Left hindlimb (tissue), 1 donor: ENCODE measurements around the gene COL6A5.
"Not testable (repeated sequence)": the region's sequence is repeated elsewhere in the genome, so short reads cannot be mapped to it uniquely, and the experiment has no call there.

Source experiments
- DNase-seq: peaks from one replicate; pipeline ENCODE4 v3.0.0-alpha.2; 2018

Gene COL6A5

DNA sequence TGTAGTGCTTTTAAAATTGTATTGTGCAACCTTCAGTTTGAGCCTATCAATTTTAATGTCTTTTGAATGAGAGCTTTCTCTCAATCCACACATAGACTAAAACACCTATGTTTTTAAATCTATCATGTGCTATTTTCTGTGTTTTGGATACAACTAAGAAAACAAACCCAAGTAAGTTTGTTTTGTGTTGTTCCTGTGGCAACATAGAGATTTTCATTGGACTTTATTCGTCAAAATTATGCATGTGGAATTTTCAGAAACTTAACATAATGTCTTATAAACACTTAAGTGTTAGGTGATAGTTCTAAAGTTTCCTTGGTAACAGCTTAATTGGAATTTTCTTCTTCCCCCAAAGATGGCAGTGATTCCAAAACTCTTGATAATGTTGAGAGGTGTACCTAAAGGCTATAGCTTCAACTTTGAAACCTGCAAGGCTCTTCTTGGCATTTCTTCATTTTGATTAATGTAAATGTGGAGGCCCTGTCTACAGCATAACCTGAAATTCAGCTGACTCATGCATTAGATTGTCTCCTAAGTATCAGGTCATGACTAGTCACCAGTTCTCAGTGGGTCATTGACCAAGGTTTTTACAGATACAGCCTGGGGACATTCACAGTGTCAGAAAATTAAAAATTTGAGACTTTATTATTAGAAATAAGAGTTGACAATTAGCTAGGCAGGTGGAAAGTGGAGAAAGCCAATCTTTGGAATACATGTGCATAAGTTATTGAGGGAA is 44.4 kb downstream of the COL6A5 start:
- no peak for DNase-seq

DNA sequence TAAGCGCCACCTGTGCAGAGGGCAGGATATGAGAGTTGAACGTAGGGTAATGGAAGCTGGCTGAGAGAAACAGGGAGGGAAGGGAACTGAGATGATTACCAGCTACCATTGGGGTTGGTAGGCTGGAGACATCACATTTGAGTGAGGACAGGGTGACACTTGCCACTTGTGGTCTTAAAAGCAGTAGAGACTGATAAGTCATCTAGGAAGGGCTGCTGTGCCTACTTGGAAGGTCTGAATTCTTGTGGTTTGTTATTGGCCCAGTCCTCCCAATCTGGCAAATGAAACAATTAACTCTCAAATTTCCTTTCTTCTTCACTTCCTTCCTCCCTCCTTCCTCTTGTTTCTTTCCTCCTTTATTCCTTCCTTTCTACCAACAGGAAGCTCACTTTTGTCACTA is 46.8 kb downstream of the COL6A5 start:
- no peak for DNase-seq

DNA sequence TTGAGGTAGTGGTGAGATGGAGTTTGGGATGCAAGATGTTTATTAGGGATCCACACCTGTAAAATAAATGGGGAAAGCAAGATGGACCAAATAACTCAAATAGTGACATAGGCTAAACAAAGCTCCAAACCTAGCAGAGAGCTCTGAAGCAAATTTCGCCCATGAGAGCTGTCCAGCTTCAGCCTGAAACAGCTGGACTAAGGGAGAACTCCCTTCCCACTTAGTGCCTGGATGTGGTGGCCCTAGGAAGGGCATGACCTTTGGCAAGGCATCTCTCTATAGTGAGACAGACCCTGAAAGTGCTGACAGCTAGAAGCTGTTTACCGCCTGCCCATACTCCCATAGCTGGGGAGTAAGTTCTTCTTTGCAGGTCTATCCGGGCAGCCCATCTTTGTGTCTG is 48.1 kb downstream of the COL6A5 start:
- no peak for DNase-seq

GRCh38 chr3:130395331-130395730 is 49.9 kb downstream of the COL6A5 start:
- peak; percentile 36 for DNase-seq

- DNase-seq, result no peak
These were observed 50.4 kb downstream of the COL6A5 start for GRCh38 chr3:130395916-130396315.

- no peak for DNase-seq
These were observed 58.9 kb downstream of the COL6A5 start for GRCh38 chr3:130404401-130404800.

DNA sequence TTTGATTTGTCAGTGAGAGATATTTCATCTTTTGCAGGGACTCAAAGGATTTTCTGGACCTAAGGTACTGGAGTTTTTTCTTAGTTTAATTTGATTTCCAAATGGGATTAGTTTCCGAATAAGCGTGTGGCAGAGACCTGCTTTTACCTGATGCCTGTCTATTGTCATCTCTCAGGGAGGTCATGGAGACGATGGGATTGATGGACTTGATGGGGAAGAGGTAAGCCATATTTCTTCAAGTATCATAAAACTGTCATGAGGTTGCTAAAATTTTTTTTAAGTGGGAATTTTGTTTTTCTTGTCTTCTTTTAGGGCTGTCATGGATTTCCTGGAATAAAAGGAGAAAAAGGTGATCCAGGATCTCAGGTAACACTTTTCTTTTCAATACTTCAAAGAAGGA is 60.5 kb downstream of the COL6A5 start:
- no peak for DNase-seq

- DNase-seq, result not testable (repeated sequence)
These were observed 62.8 kb downstream of the COL6A5 start for GRCh38 chr3:130408253-130408652.

GRCh38 chr3:130411320-130411719 is 65.8 kb downstream of the COL6A5 start:
- no peak for DNase-seq

- no peak for DNase-seq
These were observed 67.6 kb downstream of the COL6A5 start for GRCh38 chr3:130412991-130413560.

- no peak for DNase-seq
These were observed 69.0 kb downstream of the COL6A5 start for GRCh38 chr3:130414457-130414856.

GRCh38 chr3:130420466-130420865 is 75.0 kb downstream of the COL6A5 start:
- DNase-seq, result no peak

DNA sequence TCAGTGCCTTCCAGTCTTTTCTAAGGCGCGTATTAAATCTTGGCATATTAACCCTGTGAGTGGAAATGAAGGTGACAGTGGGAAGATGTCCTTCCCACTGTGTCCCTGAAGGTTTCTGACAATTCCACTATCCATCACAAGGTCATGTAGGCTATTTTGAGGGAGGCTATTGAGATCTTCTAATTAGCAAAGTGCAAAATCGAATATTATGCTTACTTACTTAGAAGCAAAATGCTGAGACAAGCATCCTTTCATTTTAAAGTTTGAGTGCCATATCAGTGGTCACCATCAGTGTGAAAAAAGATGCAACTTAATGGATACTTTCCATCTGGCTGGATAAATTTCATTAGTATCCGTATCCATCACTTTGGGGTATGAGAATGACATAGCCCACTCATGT is 77.6 kb downstream of the COL6A5 start:
- DNase-seq, result no peak

DNA sequence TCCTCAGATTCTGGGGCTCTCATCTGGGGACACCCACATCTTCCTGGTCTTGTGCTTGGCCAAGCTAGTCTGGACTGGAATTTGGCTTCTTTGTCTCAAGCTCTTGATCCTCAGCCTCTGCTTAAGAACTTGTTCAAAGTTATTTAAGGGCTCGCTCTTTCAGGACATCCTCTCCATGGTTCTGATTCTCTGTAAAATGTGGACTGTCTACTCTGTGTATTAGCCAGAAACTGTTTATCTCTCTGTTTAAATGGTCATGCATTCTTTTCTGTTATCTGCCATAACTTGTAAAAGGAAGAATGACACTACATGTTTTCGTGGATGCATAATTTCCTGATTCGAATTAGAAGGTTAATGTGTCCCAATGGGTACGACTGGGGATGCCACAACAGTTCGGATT is 79.4 kb downstream of the COL6A5 start:
- DNase-seq, result no peak

- no peak for DNase-seq
These were observed 80.0 kb downstream of the COL6A5 start for GRCh38 chr3:130425484-130425883.

DNA sequence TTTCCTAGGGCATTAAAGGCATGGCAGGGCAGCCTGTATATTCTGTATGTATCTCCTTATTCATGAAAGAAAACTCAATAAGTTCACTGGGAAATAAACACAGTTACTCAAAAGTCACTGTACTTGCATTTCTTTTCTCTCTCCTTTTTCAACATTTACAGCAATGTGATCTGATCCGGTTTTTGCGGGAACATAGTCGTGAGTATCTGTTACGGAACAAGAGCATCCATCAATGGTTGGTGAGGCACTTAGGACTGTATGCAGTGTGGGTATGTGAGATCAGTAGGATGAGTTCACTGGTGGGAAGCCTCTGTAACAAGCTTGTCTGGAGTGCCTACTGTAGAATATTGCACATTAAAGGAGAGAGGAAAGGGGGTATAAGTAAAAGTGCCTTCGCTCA is 80.7 kb downstream of the COL6A5 start:
- no peak for DNase-seq

DNA sequence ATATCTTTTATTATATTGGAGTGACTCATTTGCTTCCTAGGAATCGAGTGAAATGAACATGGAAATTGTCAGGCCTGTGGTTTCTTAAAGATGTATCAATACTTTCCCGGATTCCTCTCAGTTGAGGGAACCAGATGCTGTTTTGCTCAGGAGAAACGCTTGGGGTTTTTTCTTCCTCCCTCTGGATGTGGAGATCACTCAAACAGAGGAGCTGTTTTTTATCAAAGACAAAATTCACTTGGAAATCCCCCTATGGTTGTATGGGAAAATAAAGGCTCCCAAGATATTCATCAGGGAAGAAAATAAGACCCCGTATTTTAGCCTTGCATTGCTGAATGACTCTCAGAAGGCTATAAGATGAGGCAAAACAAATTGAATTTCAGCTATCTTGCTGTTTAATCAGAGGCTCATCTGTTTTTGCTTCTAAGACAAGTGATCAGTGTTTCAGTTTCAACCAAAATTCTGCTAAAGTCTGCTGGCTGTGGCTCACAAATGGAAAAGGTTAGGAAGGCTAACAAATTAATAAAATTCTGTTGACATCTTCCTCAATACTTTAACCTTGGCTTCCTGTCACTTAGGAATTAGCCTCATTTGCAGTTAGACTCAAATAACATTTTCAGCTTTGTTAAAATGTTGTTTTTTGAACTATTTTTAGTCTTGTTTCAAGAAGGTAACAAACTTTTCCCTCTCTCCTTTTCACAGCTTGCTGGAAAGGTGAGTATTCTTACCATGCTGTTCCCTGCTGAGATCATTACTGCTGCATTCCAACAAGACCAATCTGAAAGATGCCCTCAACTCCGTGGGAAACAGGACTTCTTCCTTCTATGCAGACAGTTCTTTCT is 83.6 kb downstream of the COL6A5 start:
- no peak for DNase-seq

- DNase-seq, result no peak
These were observed 84.2 kb downstream of the COL6A5 start for GRCh38 chr3:130429713-130430023.

DNA sequence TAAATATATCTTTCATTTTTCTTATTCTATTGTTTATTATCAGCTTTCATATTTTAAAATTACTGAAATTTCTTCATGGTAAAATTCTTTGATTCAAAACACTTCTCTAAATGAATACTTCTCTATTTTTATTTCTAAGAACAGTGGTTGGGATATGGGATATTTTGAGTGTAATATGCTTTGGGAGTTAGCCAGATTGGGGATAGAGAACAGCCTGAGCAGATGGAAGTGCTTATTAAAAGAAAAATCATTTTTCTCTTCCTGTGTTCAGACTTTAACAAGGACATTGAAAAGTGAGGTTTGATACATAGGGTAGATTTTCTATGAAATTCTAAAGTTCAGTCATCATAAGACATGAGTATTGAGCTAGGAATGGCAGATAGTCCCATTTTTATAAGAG is 84.8 kb downstream of the COL6A5 start:
- DNase-seq, result no peak

DNA sequence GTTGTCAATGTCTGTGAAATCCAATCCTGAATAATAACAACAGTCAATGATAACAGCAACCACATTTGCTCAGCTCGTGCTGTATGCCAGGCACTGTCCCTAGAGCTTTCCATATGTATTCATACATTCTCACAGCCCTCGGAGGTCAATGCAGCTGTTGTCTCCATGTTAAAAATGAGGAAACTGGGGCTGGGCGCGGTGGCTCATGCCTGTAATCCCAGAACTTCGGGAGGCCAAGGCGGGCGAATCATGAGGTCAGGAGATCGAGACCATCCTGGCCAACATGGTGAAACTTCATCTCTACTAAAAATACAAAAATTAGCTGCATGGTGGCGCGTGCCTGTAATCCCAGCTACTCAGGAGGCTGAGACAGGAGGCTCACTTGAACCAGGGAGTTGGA is 86.6 kb downstream of the COL6A5 start:
- DNase-seq, result not testable (repeated sequence)

GRCh38 chr3:130433306-130433705 is 87.8 kb downstream of the COL6A5 start:
- no peak for DNase-seq

DNA sequence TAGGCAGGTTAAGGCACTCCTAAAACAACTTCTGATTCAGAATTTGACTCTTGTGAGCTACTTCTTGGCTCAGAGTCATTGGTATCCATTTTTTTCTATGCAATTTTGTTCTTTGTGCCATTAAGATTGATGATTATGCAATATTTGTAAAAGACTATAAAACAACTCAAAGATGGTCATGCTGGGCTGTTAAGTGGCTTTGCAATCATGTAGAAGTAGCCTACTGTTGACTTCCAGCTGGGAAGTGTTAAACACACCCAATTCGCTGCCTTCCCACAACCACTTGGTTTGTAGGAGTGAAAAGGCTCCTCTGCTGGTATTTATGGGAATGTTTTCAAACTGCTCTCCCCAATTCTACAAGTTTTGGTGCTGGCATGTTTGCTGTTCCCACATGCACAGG is 96.8 kb downstream of the COL6A5 start:
- DNase-seq, result no peak

DNA sequence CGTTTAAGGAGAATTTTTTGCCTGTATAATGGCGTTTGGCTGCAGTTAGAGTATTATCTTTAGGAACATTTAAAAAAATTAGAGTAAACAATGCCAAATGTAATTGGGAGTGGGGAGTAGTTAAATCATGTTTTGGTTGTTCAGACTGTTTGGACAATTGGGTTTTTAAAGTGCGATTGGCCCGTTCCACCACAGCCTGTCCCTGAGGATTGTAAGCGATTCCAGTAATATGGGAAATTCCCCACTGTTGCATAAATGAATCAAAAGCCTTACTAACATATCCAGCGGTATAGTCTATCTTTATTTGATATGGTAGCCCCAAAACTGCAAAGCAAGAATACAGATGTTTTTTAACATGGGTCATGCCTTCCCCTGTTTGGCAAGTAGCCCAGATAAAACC is 101.4 kb downstream of the COL6A5 start:
- not testable (repeated sequence) for DNase-seq

- DNase-seq, result not testable (repeated sequence)
These were observed 102.7 kb downstream of the COL6A5 start for GRCh38 chr3:130448155-130448554.
